Caco-2 (cell line): ENCODE data around the gene YWHAQ. TPM values are rescaled to one million over a fixed set of nuclear protein-coding genes. Genes with fewer than 3 reads are reported as not detected.

Experiments used
- BruUV-seq: library from RNA; stranded (reverse); fragments of 400-500 nt; replicated peaks from 2 replicates; lab custom pipeline; 2021; lab: Mats Ljungman, UMichigan
- CTCF ChIA-PET: fragments of 300-600 bp; sonication (Branson Sonifier 250); formaldehyde crosslinking; loops from one replicate; lab custom pipeline; 2022; ENCODE audit warnings: antibody characterized with exemption; lab: Charles Lee
- POLR2A ChIA-PET: fragments of 300-600 bp; sonication (Branson Sonifier 250); formaldehyde crosslinking; loops from one replicate; lab custom pipeline; 2022; ENCODE audit warnings: antibody characterized with exemption; lab: Charles Lee
- DNase-seq, 2 experiments: peaks; one replicate each; pipeline versions ENCODE4 v3.0.0 to v3.0.0-alpha.2; 2020 to 2022
- H3K27me3 ChIP-seq: replicated peaks from 2 replicates; pipeline ENCODE4 v1.6.0; 2011; ENCODE audit warnings: low read length; ENCODE audit not compliant: control insufficient read depth, insufficient read depth
- H3K36me3 ChIP-seq: 2 replicates; pipeline ENCODE4 v1.5.1; 2011; ENCODE audit warnings: low read length; ENCODE audit not compliant: control insufficient read depth, insufficient read depth
- H3K4me1 ChIP-seq: fragments of 250-450 bp; sonication (Bioruptor Pico); 2 replicates; pipeline ENCODE4 v1.5.1; 2020; ENCODE audit warnings: mild to moderate bottlenecking
- H3K4me3 ChIP-seq: 2 replicates; pipeline ENCODE4 v1.5.1; 2011; ENCODE audit warnings: low read depth, mild to moderate bottlenecking, control low read depth, low read length
- H3K9me3 ChIP-seq: fragments of 250-450 bp; sonication (Bioruptor Pico); 2 replicates; pipeline ENCODE4 v1.5.1; 2020; ENCODE audit warnings: mild to moderate bottlenecking, moderate library complexity
- H3K27ac Mint-ChIP-seq: one replicate; pipeline ENCODE4 v1.8.0; 2022; ENCODE audit warnings: mixed read lengths; ENCODE audit not compliant: unreplicated experiment
- H3K27me3 Mint-ChIP-seq: one replicate; pipeline ENCODE4 v1.8.0; 2022; ENCODE audit warnings: mixed read lengths; ENCODE audit not compliant: insufficient read depth, unreplicated experiment
- H3K36me3 Mint-ChIP-seq: one replicate; pipeline ENCODE4 v1.8.0; 2022; ENCODE audit warnings: mild to moderate bottlenecking, mixed read lengths; ENCODE audit not compliant: insufficient read depth, unreplicated experiment
- H3K4me1 Mint-ChIP-seq: one replicate; pipeline ENCODE4 v1.8.0; 2022; ENCODE audit warnings: low read depth, mixed read lengths; ENCODE audit not compliant: unreplicated experiment
- H3K4me3 Mint-ChIP-seq: one replicate; pipeline ENCODE4 v1.8.0; 2022; ENCODE audit warnings: mild to moderate bottlenecking, moderate library complexity, mixed read lengths; ENCODE audit not compliant: unreplicated experiment
- H3K9me3 Mint-ChIP-seq: one replicate; pipeline ENCODE4 v1.8.0; 2022; ENCODE audit warnings: mixed read lengths; ENCODE audit not compliant: unreplicated experiment
- intact Hi-C: fragments of 100-400 bp; cut with micrococcal nuclease; formaldehyde crosslinking; loops from one replicate; pipeline ENCODE4 v1.10.0; 2022; ENCODE audit not compliant: unreplicated experiment
- total RNA-seq: library from RNA; stranded (reverse); gene quantifications from 2 replicates; pipeline ENCODE4 v1.2.3, GENCODE V29; 2022
- TF ChIP-seq, protein P1 (sequence below), 2 experiments: fragments of 200-600 bp in 1 of 2; IDR thresholded peaks; 1 replicate in 1 of 2; 2 replicates in 1 of 2; pipeline versions ENCODE4 v1.5.1 to v1.8.0; 2011 to 2022; ENCODE audit warnings: antibody characterized with exemption in 1 of 2, control low read depth in 1 of 2, inconsistent platforms in 1 of 2, low read depth in 1 of 2, low read length in 1 of 2, mild to moderate bottlenecking in 1 of 2, moderate library complexity in 1 of 2; ENCODE audit not compliant: insufficient read depth in 1 of 2, severe bottlenecking in 1 of 2, unreplicated experiment in 1 of 2

Gene YWHAQ
- total RNA-seq, 1 experiment from 2014 or later = 344 TPM

DNA sequence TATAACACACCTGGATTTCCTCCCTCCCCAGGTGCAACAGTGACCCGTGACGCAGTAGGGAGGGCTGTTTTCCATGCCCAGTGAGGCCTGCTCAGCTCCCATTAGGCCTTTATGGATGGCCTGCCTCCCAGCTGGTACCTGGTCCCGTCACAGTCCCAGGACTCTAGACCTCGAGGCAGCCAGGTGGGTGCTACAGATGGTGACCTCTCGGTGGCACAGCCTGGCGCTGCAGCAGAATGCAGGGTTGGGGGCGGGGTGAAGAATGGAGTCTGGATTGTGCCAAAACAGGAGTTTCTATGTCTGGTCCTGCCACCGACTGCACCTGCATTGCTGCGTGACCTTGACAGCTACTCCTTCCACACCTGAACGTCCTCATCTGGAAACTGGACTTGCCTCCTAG lies 18.0 kb upstream of the YWHAQ start:
- Histone ChIP-seq H3K9me3 (no peaks in the 10 kb centered on the region), H3K4me3 (no peak overlapping the region), H3K27me3 (no peaks in the 10 kb centered on the region), H3K4me1 (peaks cover 20% of the 10 kb centered on the region), H3K36me3 (no peaks in the 10 kb centered on the region)
- Mint-ChIP-seq H3K4me1 (peaks cover 25% of the 10 kb centered on the region), H3K4me3 (no peak overlapping the region), H3K36me3 (no peaks in the 10 kb centered on the region), H3K27me3 (no peaks in the 10 kb centered on the region), H3K9me3 (peaks cover 10% of the 10 kb centered on the region), H3K27ac (no peak overlapping the region)
- ChIA-PET CTCF (no interaction called here), POLR2A (no interaction called here)
- no peak for DNase-seq
- intact Hi-C loops = no loop called here
- TF ChIP-seq, protein P1, sequence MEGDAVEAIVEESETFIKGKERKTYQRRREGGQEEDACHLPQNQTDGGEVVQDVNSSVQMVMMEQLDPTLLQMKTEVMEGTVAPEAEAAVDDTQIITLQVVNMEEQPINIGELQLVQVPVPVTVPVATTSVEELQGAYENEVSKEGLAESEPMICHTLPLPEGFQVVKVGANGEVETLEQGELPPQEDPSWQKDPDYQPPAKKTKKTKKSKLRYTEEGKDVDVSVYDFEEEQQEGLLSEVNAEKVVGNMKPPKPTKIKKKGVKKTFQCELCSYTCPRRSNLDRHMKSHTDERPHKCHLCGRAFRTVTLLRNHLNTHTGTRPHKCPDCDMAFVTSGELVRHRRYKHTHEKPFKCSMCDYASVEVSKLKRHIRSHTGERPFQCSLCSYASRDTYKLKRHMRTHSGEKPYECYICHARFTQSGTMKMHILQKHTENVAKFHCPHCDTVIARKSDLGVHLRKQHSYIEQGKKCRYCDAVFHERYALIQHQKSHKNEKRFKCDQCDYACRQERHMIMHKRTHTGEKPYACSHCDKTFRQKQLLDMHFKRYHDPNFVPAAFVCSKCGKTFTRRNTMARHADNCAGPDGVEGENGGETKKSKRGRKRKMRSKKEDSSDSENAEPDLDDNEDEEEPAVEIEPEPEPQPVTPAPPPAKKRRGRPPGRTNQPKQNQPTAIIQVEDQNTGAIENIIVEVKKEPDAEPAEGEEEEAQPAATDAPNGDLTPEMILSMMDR (IDR thresholded peaks at IDR 0.05; ENCODE audit: insufficient read depth in 1 of 2, low read depth in 1 of 2, low read length in 1 of 2, severe bottlenecking in 1 of 2, unreplicated experiment in 1 of 2) = no peak
- BruUV-seq = no TSS peak

DNA sequence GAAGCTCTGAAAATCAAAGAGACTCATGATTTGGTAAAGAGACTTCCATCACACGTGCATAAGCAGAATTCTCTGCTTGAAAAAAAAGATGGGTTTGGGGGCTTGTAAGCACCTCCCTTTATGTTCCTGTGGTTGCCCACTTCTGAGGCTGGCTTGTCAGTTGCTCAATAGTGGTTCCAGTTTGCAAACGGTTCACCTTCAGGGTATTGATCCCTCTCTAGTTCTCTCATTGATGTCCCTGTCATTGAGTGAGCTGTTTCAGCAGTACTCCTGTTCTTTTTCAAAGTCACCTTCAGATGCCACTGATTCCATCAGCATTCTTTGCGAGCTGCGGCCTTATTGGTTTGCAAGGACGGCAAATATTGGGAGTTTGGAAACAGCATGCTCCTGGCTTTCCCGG lies 17.1 kb upstream of the YWHAQ start:
- Mint-ChIP-seq H3K4me3 (no peak overlapping the region), H3K9me3 (peaks cover 10% of the 10 kb centered on the region), H3K4me1 (peaks cover 32% of the 10 kb centered on the region), H3K36me3 (no peaks in the 10 kb centered on the region), H3K27ac (no peak overlapping the region), H3K27me3 (no peaks in the 10 kb centered on the region)
- Histone ChIP-seq H3K27me3 (no peaks in the 10 kb centered on the region), H3K9me3 (no peaks in the 10 kb centered on the region), H3K36me3 (no peaks in the 10 kb centered on the region), H3K4me3 (no peak overlapping the region), H3K4me1 (peaks cover 25% of the 10 kb centered on the region)
- DNase-seq = no peak
- TF ChIP-seq, protein P1 (IDR thresholded peaks at IDR 0.05; ENCODE audit: insufficient read depth in 1 of 2, low read depth in 1 of 2, low read length in 1 of 2, severe bottlenecking in 1 of 2, unreplicated experiment in 1 of 2) = no peak
- no TSS peak for BruUV-seq
- CTCF ChIA-PET = no interaction called here
- POLR2A ChIA-PET = interaction anchor here (1.4 kb wide), 1 partner anchor 17 kb away, joined by 4 read pairs; the partner anchor contains the start of gene YWHAQ
- intact Hi-C loops = no loop called here

DNA sequence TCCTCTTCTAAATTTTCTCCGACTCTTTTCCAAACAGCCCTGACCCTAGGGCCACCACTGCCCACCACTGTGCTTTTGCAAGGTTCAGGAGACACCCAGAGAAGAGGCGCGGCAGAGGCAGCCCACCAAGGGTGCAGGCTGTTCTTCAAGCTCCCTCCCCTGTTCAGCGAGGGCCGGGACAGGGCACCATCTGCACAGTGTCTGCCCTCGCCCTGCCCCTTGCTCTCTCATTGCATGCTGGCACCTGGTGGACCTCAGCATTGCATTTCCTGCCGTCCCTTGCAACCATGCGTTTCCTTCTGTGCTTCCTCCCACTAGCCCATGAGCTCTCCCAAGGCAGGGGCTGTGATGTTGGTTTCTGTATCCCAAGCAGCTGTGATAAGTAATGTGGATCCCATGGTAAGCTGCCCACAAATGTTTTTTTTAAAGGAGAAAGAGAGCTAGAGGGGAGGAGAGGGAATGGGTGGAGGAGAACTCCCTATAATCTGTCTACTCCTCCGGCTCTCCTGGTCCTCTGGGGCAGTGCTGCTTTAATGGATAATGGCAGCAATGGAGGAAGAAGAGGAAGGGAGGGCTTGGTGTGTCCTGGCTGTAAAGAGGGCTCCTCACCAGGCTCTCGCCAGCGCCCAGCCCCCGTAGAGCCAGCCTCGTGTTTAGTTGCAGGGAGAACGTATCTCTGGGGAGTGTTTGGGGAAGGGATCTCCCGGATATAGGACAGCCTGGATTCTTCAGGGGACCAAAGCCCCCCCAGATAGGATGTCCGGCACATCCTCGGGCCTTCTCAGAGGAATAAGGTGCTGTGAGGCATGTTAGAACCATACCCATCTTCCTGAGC lies 15.6 kb upstream of the YWHAQ start:
- Histone ChIP-seq H3K36me3 (no peaks in the 10 kb centered on the region), H3K27me3 (no peaks in the 10 kb centered on the region), H3K4me1 (peaks cover 25% of the 10 kb centered on the region), H3K9me3 (no peaks in the 10 kb centered on the region), H3K4me3 (no peak overlapping the region)
- no peak for DNase-seq
- H3K36me3 Mint-ChIP-seq = no peaks in the 10 kb centered on the region
- intact Hi-C loops = no loop called here
- peaks cover 32% of the 10 kb centered on the region for H3K4me1 Mint-ChIP-seq
- peak overlapping the region; percentile 83 for H3K27ac Mint-ChIP-seq
- BruUV-seq = no TSS peak
- CTCF ChIA-PET = no interaction called here
- H3K27me3 Mint-ChIP-seq = no peaks in the 10 kb centered on the region
- no peaks in the 10 kb centered on the region for H3K9me3 Mint-ChIP-seq
- POLR2A ChIA-PET = interaction anchor here (1.4 kb wide), 1 partner anchor 16 kb away, joined by 4 read pairs; the partner anchor contains the start of gene YWHAQ
- TF ChIP-seq, protein P1 (IDR thresholded peaks at IDR 0.05; ENCODE audit: insufficient read depth in 1 of 2, low read depth in 1 of 2, low read length in 1 of 2, severe bottlenecking in 1 of 2, unreplicated experiment in 1 of 2) = no peak
- no peak overlapping the region for H3K4me3 Mint-ChIP-seq
